H1 (cell line): ENCODE data around the gene DRD2. TPM values are rescaled to one million over a fixed set of nuclear protein-coding genes. Genes with fewer than 3 reads are reported as not detected.

Experiments used
- CTCF ChIA-PET: fragments of 300-600 bp; sonication (Branson Sonifier 250); formaldehyde crosslinking; loops from one replicate; lab custom pipeline; 2021; ENCODE audit not compliant: partially characterized antibody; lab: Charles Lee
- POLR2A ChIA-PET: fragments of 300-600 bp; sonication (Branson Sonifier 250); formaldehyde crosslinking; loops from one replicate; lab custom pipeline; 2021; ENCODE audit warnings: inconsistent platforms; ENCODE audit not compliant: partially characterized antibody; lab: Charles Lee
- DNase-seq, 2 experiments: peaks; one replicate each; pipeline versions ENCODE4 v3.0.0 to v3.0.0-alpha.2; 2010 to 2022; ENCODE audit warnings: low spot score in 2 of 2, low read depth in 1 of 2, mixed read lengths in 1 of 2
- FAIRE-seq: peaks from 2 replicates; lab custom pipeline; 2011; peaks lifted over from hg19 to GRCh38; lab: Jason Lieb, UNC
- H2AFZ ChIP-seq: 2 replicates; pipeline ENCODE4 v1.8.1; 2012; ENCODE audit warnings: low read length, inconsistent platforms
- H2AK5ac ChIP-seq: 2 replicates; pipeline ENCODE4 v1.6.1; 2013; ENCODE audit warnings: low read depth, low read length
- H2BK120ac ChIP-seq: replicated peaks from 2 replicates; pipeline ENCODE3; 2013; ENCODE audit warnings: low read depth, low read length, inconsistent platforms
- H2BK12ac ChIP-seq: 2 replicates; pipeline ENCODE4 v1.6.1; 2013; ENCODE audit warnings: low read depth, low read length
- H2BK15ac ChIP-seq: 2 replicates; pipeline ENCODE4 v1.6.1; 2013; ENCODE audit warnings: low read length
- H2BK20ac ChIP-seq: 2 replicates; pipeline ENCODE4 v1.6.1; 2013; ENCODE audit warnings: low read length
- H2BK5ac ChIP-seq: 2 replicates; pipeline ENCODE4 v1.6.1; 2013; ENCODE audit warnings: low read depth, low read length
- H3K14ac ChIP-seq: 2 replicates; pipeline ENCODE4 v1.6.1; 2013; ENCODE audit warnings: inconsistent platforms; ENCODE audit not compliant: insufficient read length
- H3K18ac ChIP-seq: 2 replicates; pipeline ENCODE4 v1.6.1; 2013; ENCODE audit warnings: low read length; ENCODE audit errors: extremely low read depth
- H3K23ac ChIP-seq: 2 replicates; pipeline ENCODE4 v1.6.1; 2013; ENCODE audit warnings: inconsistent platforms; ENCODE audit not compliant: insufficient read length
- H3K23me2 ChIP-seq: 2 replicates; pipeline ENCODE4 v1.6.1; 2013; ENCODE audit warnings: low read depth, low read length
- H3K27ac ChIP-seq: 2 replicates; pipeline ENCODE4 v1.6.1; 2011; ENCODE audit warnings: low read depth, low read length, inconsistent platforms
- H3K27me3 ChIP-seq, 4 experiments: replicated peaks in 1 of 4; 1 replicate in 1 of 4; 2 replicates in 3 of 4; pipeline versions ENCODE4 v1.6.1 to v1.8.1; 2011 to 2013; ENCODE audit warnings: low read length in 3 of 4, mild to moderate bottlenecking in 3 of 4, inconsistent platforms in 2 of 4, mixed read lengths in 2 of 4, moderate library complexity in 1 of 4; ENCODE audit not compliant: control insufficient read depth in 3 of 4, insufficient read depth in 3 of 4; ENCODE audit errors: extremely low read depth in 1 of 4
- H3K36me3 ChIP-seq, 4 experiments: 2 replicates each; pipeline versions ENCODE4 v1.6.1 to v1.8.1; 2011 to 2013; ENCODE audit warnings: mild to moderate bottlenecking in 4 of 4, low read length in 3 of 4, moderate library complexity in 2 of 4, control low read depth in 1 of 4, inconsistent platforms in 1 of 4; ENCODE audit not compliant: insufficient read depth in 4 of 4, control insufficient read depth in 2 of 4
- H3K4ac ChIP-seq: replicated peaks from 2 replicates; pipeline ENCODE3; 2013; ENCODE audit warnings: low read length, low read depth, mixed read lengths, inconsistent platforms; ENCODE audit not compliant: insufficient read length
- H3K4me1 ChIP-seq, 4 experiments: replicated peaks in 1 of 4; 1 replicate in 1 of 4; 2 replicates in 3 of 4; pipeline versions ENCODE4 v1.6.1 to v1.8.1; 2011 to 2013; ENCODE audit warnings: low read length in 3 of 4, inconsistent platforms in 2 of 4, mixed read lengths in 1 of 4; ENCODE audit not compliant: insufficient read depth in 4 of 4, control insufficient read depth in 3 of 4
- H3K4me2 ChIP-seq, 2 experiments: 2 replicates each; pipeline versions ENCODE4 v1.6.1 to v1.8.1; 2011 to 2013; ENCODE audit warnings: low read depth in 2 of 2, low read length in 2 of 2, control low read depth in 1 of 2, inconsistent platforms in 1 of 2, mild to moderate bottlenecking in 1 of 2; ENCODE audit not compliant: insufficient read depth in 1 of 2
- H3K4me3 ChIP-seq, 4 experiments: fragments of 200-600, 300-600 bp in 1 of 4; sonication (generic), shearing (Covaris generic), sonication (Bioruptor Twin) in 1 of 4; 2 replicates each; pipeline versions ENCODE4 v1.5.1 to v1.8.1; 2011 to 2016; ENCODE audit warnings: low read length in 4 of 4, low read depth in 3 of 4, control low read depth in 2 of 4, inconsistent platforms in 2 of 4, mild to moderate bottlenecking in 2 of 4, mixed read lengths in 1 of 4, moderate library complexity in 1 of 4; ENCODE audit not compliant: insufficient read depth in 2 of 4; ENCODE audit errors: extremely low read depth in 1 of 4
- H3K56ac ChIP-seq: replicated peaks from 2 replicates; pipeline ENCODE3; 2013; ENCODE audit warnings: low read depth, mild to moderate bottlenecking, mixed read lengths, low read length, inconsistent platforms; ENCODE audit not compliant: insufficient read length
- H3K79me1 ChIP-seq: 2 replicates; pipeline ENCODE4 v1.6.1; 2013; ENCODE audit warnings: low read depth, low read length, control low read depth
- H3K79me2 ChIP-seq, 2 experiments: 2 replicates each; pipeline versions ENCODE4 v1.6.1 to v1.8.1; 2012 to 2013; ENCODE audit warnings: low read length in 2 of 2, mild to moderate bottlenecking in 2 of 2, inconsistent platforms in 1 of 2; ENCODE audit not compliant: insufficient read depth in 2 of 2, control insufficient read depth in 1 of 2
- H3K9ac ChIP-seq, 4 experiments: replicated peaks in 1 of 4; 1 replicate in 1 of 4; 2 replicates in 3 of 4; pipeline versions ENCODE4 v1.6.1 to v1.8.1; 2011 to 2013; ENCODE audit warnings: low read depth in 3 of 4, low read length in 3 of 4, control low read depth in 2 of 4, mild to moderate bottlenecking in 2 of 4, moderate library complexity in 2 of 4, inconsistent platforms in 1 of 4; ENCODE audit errors: extremely low read depth in 1 of 4
- H3K9me3 ChIP-seq, 2 experiments: 2 replicates each; pipeline versions ENCODE4 v1.6.1 to v1.8.1; 2012 to 2013; ENCODE audit warnings: mild to moderate bottlenecking in 2 of 2, moderate library complexity in 2 of 2, control low read depth in 1 of 2, inconsistent platforms in 1 of 2, low read depth in 1 of 2, low read length in 1 of 2, mixed read lengths in 1 of 2; ENCODE audit not compliant: insufficient read depth in 2 of 2
- H4K20me1 ChIP-seq, 2 experiments: replicated peaks in 1 of 2; 2 replicates each; pipeline versions ENCODE3 to v1.8.1; 2011 to 2013; ENCODE audit warnings: inconsistent platforms in 2 of 2, low read length in 2 of 2, mild to moderate bottlenecking in 1 of 2; ENCODE audit not compliant: insufficient read depth in 2 of 2, control insufficient read depth in 1 of 2
- H4K5ac ChIP-seq: 2 replicates; pipeline ENCODE4 v1.6.1; 2013; ENCODE audit warnings: low read length, low read depth, mixed read lengths, inconsistent platforms; ENCODE audit not compliant: insufficient read length
- H4K8ac ChIP-seq: 2 replicates; pipeline ENCODE4 v1.8.0; 2013; ENCODE audit warnings: mild to moderate bottlenecking, moderate library complexity, low read length, inconsistent platforms; ENCODE audit not compliant: insufficient read depth; ENCODE audit errors: extremely low read depth
- H4K91ac ChIP-seq: replicated peaks from 2 replicates; pipeline ENCODE3; 2013; ENCODE audit warnings: low read length, mixed read lengths, inconsistent platforms; ENCODE audit not compliant: insufficient read length
- CTBP2 ChIP-seq: IDR thresholded peaks from 2 replicates; pipeline ENCODE4 v1.7.0; 2011; ENCODE audit warnings: borderline replicate concordance, mild to moderate bottlenecking, moderate library complexity, mixed read lengths, low read length; ENCODE audit not compliant: insufficient read depth, insufficient read length
- JUND ChIP-seq: IDR thresholded peaks from 2 replicates; pipeline ENCODE4 v1.6.1; 2011; ENCODE audit warnings: mild to moderate bottlenecking, improper control_type of control experiment, low read length
- SIX5 ChIP-seq: IDR thresholded peaks from 2 replicates; pipeline ENCODE4 v1.6.1; 2011; ENCODE audit warnings: mild to moderate bottlenecking, low read depth, low read length
- WGBS, 2 experiments: shearing (Covaris generic) in 1 of 2; methylation state at CpG; one replicate each; pipeline versions ENCODE4 v1.1.6 to v1.1.7; 2013 to 2015; ENCODE audit warnings: low lambda C conversion rate in 2 of 2, mixed read lengths in 2 of 2, inconsistent platforms in 1 of 2, low coverage in 1 of 2, missing lambda C conversion rate in 1 of 2; ENCODE audit not compliant: insufficient replicate concordance in 2 of 2, insufficient coverage in 1 of 2, insufficient read length in 1 of 2; ENCODE audit errors: extremely low coverage in 1 of 2, missing lambda C conversion rate in 1 of 2; 5-methylcytosine and 5-hydroxymethylcytosine counted together
- polyA plus RNA-seq, 7 experiments: library from polyadenylated mRNA; depleted of rRNA in 3 of 7; stranded (reverse) in 5 of 7; unstranded in 2 of 7; fragments of >200 nt in 5 of 7; fragments of 200-250 nt in 2 of 7; gene quantifications; 1 replicate in 5 of 7; 2 replicates in 1 of 7; 4 replicates in 1 of 7; pipeline versions ENCODE4 v1.2.1 to v1.2.3, GENCODE V29; 2011 to 2013; ENCODE audit warnings: missing spikeins in 2 of 7, mixed read lengths in 2 of 7
- total RNA-seq: library from RNA; stranded (reverse); fragmentation: NEBNext Ultra II Directional; extraction: Animal tissue kit (Norgen Biotek cat#: 25700); gene quantifications from 2 replicates; pipeline ENCODE4 v1.2.1, GENCODE V29; 2021

Gene DRD2
- total and polyA plus RNA-seq, 2 of the 8 experiments (the other 6 are each of a cell fraction or from before 2014, with no cell fraction given) = 0.26 to 0.41 TPM

- H3K27ac ChIP-seq = no peak overlapping the region
- CTCF ChIA-PET = interaction anchor here (0.5 kb wide), 1 partner anchor 1237 kb away, joined by 5 read pairs; no protein-coding TSS in a partner anchor
These were observed 65.7 kb downstream of the DRD2 start for GRCh38 chr11:113409526-113409925.

More at GRCh38 chr11:113409526-113409925, 65.7 kb downstream of the DRD2 start:
- Histone ChIP-seq H3K23me2 (no peaks in the 10 kb centered on the region), H3K4me3 (no peak overlapping the region), H2BK15ac (no peak overlapping the region), H4K91ac (no peak overlapping the region), H3K56ac (no peak overlapping the region), H3K18ac (no peak overlapping the region), H2BK12ac (no peak overlapping the region), H4K5ac (no peak overlapping the region), H3K27me3 (no peaks in the 10 kb centered on the region), H3K14ac (no peak overlapping the region), H4K8ac (no peak overlapping the region), H2AFZ (no peak overlapping the region), H2BK5ac (no peak overlapping the region), H2AK5ac (no peak overlapping the region), H3K79me1 (no peaks in the 10 kb centered on the region), H3K9me3 (no peaks in the 10 kb centered on the region), H2BK20ac (no peak overlapping the region), H4K20me1 (no peaks in the 10 kb centered on the region), H3K9ac (no peak overlapping the region), H3K79me2 (no peaks in the 10 kb centered on the region), H2BK120ac (no peak overlapping the region), H3K4me1 (no peaks in the 10 kb centered on the region), H3K4me2 (no peak overlapping the region), H3K36me3 (no peaks in the 10 kb centered on the region), H3K4ac (no peak overlapping the region), H3K23ac (no peak overlapping the region)
- TF ChIP-seq SIX5 = no peak
- no peak for TF ChIP-seq JUND
- no peak for TF ChIP-seq CTBP2
- DNase-seq = no peak
- WGBS, 2 experiments = 73% methylated on average over 3 of the region's 3 CpGs; no CpG with 5 or more reads in 1 of the 2 experiments
- POLR2A ChIA-PET = no interaction called here
- no peak for FAIRE-seq
